Stimulated activated CD4-positive, alpha-beta T cell treated with anti-CD3 and anti-CD28 coated beads, Interleukin-12 subunit alpha, Interleukin-12 subunit beta, amount 100 ng/mL, for 24 hours (primary cell): ENCODE results near the gene KCNT1.

Experiments used
- DNase-seq, 2 experiments: peaks; one replicate each; pipeline ENCODE4 v3.0.0-alpha.2; 2020; ENCODE audit warnings: low read depth in 2 of 2

KCNT1 gene

GRCh38 chr9:135798263-135798585 lies 96.2 kb downstream of the KCNT1 start:
- DNase-seq: no peak

- DNase-seq: no peak
These were observed 97.3 kb downstream of the KCNT1 start for GRCh38 chr9:135799261-135799660.

GRCh38 chr9:135801070-135801469 lies 99.1 kb downstream of the KCNT1 start:
- no peak for DNase-seq

GRCh38 chr9:135802876-135803419 lies 101.0 kb downstream of the KCNT1 start:
- DNase-seq: no peak

- DNase-seq: no peak
These were observed 101.5 kb downstream of the KCNT1 start for GRCh38 chr9:135803441-135803840.

GRCh38 chr9:135804581-135805421 lies 102.8 kb downstream of the KCNT1 start:
- DNase-seq: no peak

- no peak for DNase-seq
These were observed 103.5 kb downstream of the KCNT1 start for GRCh38 chr9:135805422-135806022.

GRCh38 chr9:135809166-135809565 lies 107.2 kb downstream of the KCNT1 start:
- DNase-seq: no peak

GRCh38 chr9:135810806-135811575 lies 109.0 kb downstream of the KCNT1 start:
- DNase-seq: no peak

- DNase-seq: no peak
These were observed 109.8 kb downstream of the KCNT1 start for GRCh38 chr9:135811801-135812200.

- DNase-seq: no peak
These were observed 111.0 kb downstream of the KCNT1 start for GRCh38 chr9:135812961-135813360.

GRCh38 chr9:135813671-135814290 lies 111.8 kb downstream of the KCNT1 start:
- DNase-seq: no peak

GRCh38 chr9:135814421-135815095 lies 112.6 kb downstream of the KCNT1 start:
- no peak for DNase-seq

GRCh38 chr9:135815413-135815812 lies 113.4 kb downstream of the KCNT1 start:
- no peak for DNase-seq

- DNase-seq: no peak
These were observed 114.1 kb downstream of the KCNT1 start for GRCh38 chr9:135815830-135816650.

- no peak for DNase-seq
These were observed 114.6 kb downstream of the KCNT1 start for GRCh38 chr9:135816651-135816970.

GRCh38 chr9:135817951-135818717 lies 116.1 kb downstream of the KCNT1 start:
- no peak for DNase-seq

- DNase-seq: no peak
These were observed 116.9 kb downstream of the KCNT1 start for GRCh38 chr9:135818718-135819475.

GRCh38 chr9:135819905-135820304 lies 117.9 kb downstream of the KCNT1 start:
- DNase-seq: no peak
